GM21576 (cell line): Measurements from ENCODE around the gene GRB10.
"Not testable (repeated sequence)": the region's sequence is repeated elsewhere in the genome, so short reads cannot be mapped to it uniquely, and the experiment has no call there.

ENCODE experiments used
- ATAC-seq: cut with Tn5 transposase; IDR thresholded peaks from one replicate; pipeline ENCODE4 v1.9.1; 2021; ENCODE audit warnings: mild to moderate bottlenecking, moderate library complexity; ENCODE audit not compliant: unreplicated experiment

The GRB10 gene

DNA sequence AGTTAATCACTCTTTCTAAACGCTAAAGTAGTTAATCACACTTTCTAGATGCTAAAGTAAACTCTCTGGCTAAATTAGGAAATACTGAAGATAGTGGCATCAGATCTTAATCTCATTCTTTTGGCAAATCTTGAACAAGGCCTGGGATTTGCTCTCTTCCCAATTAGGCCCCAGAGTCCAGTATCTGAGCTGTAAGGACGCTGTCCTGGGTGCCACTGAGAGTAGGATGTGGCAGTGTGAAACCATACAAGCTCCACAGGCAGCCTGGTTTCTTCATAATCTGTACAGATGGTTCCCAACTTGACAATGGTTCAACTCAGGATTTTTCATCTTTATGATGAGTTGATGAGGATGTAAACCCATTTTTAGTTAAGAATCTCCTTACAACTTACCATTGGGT lies 36.9 kb downstream of the GRB10 start:
- ATAC-seq: no peak

DNA sequence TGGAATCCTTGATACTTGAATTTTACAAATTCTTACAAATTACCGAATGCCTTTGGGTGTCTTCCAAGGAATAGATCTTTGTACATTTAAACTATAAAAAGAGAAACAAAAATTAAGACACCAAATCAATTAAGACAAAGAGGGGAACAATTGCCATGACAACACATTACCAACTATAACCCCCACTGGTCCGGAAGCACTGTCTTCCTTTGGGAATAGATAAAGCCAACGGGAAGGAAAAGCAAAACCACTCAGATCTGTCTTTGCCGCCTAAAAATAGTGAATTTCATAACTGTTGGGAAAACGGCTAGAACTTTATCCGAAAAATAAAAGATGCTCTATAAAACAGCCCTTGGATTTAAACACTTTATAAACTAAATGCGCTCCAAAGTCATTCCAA lies 37.4 kb downstream of the GRB10 start:
- no peak for ATAC-seq

DNA sequence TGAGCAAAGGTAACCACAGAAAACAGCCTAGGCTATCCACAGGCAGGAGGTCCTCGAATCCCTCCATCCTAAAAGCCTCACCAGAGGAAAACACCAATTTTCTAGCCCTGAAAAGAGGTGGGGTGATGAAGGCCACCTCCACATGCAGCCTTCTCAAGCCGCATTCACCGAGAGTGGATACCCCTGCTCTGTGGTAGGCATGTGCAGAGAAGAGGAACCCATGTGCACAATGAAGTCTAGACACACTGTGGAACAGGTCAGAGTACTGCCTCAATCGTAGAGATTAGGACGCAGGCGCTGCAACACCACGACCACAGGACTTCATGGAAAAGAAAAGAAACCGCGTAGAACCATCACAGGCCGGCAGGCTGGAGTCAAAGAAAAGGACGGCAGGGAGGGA lies 38.8 kb downstream of the GRB10 start:
- ATAC-seq: no peak

DNA sequence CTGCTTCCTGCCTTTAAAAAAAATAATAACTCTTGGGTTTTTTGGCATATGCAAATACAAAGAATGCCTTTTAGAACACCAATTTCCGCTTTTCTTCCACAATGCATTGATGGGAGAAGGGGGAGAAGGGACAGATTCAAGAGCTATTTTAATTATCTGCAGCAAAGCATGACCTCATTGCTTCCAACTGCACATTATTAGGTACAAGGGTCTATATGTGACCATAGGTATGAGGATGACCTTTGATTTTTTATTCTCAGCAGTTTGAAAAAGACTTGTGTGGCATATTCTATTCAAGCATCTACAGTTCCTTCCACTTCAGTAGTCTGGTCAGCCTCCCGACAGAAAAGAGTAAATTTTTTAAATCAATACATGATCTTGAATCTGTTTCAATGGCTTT lies 39.7 kb downstream of the GRB10 start:
- no peak for ATAC-seq

DNA sequence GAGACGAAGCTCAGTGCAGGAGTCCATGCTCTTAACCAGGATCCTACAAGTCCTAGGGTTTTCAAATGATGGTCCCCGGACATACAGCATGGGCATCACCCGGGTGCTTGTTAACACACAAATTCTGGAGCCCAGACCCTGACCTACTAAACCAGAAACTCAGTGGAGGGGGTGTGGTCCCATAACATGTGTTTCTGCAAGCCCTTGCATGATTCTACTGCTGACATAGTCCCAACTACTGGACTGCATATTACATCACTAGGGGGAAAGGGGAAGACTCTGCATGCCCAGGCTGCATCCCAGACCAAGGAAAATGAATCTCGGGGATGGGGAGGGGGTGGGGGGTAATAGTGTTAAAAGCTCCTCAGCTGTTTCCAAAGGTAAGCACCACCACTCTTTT lies 40.3 kb downstream of the GRB10 start:
- no peak for ATAC-seq

DNA sequence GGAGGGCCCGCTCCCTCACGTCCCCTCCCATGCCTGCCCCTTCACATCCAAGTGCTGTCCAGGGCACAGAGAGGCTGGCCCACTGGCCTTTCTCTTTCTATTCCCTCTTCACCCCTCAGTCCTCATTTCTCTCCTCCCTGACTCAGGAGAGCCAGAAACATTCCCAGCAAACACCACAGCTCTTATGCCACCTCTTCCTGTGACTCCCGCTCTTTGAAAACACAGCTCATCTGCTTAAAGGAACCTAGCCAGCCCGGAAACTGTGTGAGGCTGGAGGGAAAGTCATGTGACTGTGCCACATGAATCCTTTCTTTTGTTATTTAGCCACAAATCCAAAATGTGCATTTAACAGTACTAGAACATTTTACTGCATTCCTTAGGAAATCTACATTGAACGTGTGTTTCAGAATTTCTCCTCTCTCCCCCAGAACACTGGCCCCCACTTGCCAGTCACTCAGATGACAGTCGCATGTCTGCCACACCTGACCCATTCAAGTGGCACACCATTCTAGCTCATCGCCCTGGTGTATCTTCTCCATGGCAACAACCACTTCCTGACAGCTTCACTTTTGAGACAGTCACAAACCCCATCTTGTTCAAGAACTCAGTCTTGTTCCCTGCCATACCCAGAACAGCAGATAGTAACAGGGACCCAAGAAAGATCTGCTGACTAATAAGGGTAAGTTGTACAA lies 42.8 kb downstream of the GRB10 start:
- peak; percentile 46 for ATAC-seq

DNA sequence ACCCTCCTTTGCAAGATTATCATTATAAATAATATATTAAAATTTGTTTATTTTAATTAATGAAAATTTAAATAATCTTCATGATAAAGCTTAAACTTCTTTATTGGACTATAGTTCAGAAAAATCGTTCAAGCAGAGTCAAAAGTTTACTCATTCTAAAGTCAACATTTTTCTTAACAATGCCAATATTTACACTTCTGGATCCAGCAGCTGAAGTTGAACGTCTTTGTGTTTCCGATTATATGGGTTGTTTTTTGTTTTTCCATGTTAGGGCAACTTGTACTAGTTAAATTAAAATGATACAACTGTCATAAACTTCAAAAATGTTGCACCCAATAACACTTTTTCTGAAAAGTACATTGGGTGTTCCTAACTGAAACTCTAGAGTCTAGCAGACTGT lies 43.8 kb downstream of the GRB10 start:
- ATAC-seq: no peak

DNA sequence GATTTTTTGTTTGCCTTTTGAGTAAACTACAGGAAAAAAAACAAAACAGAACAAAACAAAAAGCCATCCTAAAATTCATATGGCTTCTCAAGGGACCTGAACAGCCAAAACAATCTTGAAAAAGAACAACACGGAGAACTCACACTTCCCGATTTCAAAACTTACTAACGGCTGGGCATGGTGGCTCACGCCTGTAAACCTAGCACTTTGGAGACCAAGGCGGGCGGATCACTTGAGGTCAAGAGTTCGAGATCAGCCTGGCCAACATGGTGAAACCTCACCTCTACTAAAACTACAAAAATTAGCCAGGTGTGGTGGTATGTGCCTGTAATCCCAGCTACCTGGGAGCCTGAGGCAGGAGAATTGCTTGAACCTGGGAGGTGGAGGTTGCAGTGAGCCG lies 46.9 kb downstream of the GRB10 start:
- not testable (repeated sequence) for ATAC-seq

DNA sequence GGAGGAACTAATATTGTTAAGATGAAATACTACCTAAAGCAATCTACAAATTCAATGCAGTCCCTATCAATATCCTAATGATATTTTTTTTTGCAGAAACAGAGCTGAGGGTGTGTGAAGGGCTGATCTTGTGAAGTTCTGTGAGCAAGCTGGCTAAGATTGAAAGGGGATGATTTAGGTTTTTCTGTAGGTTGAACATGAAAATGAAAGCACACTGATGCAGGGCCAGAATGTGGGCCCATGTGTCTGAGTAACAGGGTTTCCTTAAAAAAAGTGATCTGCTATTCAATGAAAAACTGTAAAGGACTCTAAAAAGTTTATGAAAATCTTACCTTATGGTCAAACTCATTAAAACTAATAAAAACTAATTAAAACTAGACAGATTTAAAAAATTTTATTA lies 47.4 kb downstream of the GRB10 start:
- no peak for ATAC-seq

DNA sequence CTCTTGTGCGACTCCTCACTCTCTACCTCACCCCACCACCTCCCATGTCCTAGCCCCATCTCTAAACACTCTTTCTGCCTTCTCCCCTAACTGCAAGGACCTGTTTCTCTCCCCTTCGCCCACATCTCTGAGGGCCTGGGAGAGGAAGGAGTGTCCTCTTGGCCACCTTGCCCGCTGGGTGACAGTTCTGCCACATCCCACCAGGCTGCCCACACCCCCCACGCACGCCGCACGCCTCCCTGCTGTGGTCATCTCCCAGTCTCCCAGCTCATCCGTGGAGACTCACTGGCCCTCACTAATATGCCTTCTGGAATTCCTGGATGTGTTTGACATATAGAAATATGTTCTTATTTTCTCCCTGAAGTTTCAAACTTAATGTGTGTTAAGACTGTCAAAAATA lies 48.5 kb downstream of the GRB10 start:
- no peak for ATAC-seq

DNA sequence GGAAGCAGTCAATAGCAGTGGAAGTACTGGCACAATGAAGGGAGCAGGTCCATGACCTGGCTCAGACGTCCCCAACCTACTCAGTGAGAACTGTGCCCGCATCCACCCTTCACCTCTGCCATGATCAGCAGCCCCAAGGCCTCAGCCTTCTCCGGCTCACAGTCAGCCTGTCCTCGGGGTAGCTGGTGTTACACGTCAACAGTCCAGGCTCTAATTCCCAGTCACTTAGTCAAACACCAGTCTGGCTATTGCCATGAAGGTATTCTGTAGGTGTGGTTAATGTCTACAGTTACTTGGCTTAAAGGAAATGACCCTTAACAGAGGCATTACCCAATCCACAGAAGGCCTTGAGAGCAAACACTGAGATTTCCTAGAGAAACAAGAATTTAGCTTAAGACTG lies 49.1 kb downstream of the GRB10 start:
- ATAC-seq: no peak

DNA sequence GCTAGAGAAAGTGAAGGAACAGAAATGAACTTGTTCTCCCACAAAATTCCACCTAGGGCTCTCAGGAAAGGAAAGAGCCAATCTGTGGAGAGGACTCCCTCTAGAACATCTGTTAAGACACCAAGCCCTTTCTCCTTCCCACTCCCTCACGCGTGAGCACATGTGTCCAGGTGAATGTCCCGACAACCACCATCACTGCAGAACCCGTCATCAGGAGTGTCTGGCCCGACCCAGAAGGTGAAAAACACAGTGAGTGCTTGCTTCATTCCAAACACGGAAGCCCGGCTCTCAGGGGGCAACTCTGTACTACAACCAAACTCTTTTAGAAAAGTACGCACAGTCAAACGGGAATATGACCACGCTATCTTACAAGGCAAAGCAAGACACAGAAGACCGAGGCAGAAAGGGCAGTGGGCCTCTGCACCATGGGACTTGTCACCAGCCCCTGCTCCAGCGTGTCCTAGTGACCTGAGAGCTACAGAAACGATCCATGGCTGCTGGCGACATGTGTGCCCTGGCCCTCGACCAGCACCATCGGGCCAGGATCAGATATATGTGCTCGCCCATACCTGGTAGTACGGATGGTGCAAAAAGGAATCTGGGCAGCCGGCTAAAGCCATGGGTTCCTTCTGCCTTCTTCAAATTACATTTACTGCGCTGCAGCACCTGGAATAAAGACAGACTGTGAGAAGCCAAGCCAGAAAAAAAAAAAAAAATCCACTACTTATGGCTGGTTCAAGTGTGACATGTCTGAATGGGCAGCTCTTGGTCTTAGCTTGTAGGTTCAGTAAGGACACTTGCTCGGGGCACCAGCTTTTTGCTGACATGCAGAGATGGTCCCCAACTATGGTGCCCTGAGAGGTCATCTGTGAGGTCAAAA lies 50.8 kb downstream of the GRB10 start:
- no peak for ATAC-seq

DNA sequence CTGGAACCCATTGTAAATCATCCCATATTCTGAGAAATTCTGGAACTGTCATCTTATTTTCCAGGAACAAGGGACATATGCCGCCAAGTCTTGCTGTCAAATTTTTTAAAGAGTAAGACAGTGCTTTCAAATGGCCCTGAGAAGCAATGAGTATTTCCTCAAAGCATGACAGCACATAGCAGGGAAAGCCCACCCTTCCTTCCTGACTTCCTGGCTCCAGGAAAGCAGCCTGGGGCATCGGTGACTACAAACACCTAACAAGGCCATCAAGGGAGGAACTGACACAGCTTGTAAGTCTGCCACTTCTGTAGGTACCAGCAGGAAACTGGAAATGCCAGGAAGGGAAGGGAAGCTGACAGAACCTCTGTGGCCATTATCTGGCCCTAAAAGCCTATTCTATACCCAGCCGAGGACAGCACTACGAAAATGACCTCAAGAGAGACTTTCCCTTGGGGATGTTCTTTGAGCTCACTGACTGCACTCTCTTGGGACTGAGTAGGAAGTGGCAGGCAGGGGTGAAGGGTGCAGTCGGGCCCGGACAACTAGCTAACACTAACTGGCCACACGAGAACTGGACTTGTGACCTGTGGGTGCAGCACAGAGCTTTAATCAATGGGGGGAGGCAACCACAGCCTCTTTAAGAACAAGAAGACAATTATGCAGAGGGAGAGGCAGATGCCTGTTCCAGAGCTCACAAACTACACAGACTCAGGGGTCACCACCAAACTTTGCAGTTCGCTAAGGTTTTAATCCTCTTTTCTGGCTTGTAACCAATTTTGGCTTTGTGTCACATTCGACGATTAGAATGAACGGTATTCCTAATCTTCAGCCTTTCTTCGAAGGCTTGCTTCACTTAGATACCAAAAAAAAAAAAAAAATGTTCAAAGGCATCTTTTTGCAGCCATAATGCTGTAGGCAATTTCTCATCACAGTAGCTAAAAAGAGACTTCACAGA lies 52.0 kb downstream of the GRB10 start:
- ATAC-seq: no peak

DNA sequence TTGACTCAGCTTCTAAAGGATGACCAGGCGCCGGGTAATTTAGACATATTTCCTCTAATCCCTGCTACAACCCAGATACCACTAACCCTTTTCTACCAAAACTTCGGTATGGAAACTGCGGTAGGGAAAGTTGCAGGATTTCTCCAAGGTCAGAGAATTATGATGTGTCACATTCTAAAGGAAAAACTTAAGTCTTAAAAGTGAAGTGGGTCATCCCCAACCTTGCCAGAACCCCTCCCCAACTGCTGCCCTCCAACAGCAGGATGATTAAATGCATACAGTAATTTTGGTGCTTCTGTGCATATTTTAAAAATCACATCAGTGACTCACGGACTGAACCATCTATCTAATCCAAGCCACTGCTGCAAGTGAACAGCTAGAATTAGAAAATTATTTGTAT lies 52.7 kb downstream of the GRB10 start:
- no peak for ATAC-seq

DNA sequence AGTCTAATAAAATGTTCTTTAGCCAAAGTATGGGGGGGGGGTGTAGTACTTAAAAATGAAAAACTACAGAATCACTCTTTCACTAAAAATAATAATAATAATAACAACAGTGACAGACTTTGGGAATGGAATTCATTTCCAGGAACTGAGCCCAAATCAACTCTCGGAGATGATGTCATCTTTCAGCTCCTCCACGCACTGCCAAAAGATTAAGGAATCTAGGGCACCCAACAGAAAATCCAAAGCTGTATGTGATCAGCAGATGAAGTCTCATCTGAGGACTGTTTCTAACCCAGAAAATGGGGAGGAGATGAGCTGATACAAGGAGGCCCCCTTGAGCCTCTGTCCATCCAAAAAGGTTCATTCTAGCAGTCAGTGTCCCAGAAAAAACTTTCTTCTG lies 54.5 kb downstream of the GRB10 start:
- ATAC-seq: no peak

DNA sequence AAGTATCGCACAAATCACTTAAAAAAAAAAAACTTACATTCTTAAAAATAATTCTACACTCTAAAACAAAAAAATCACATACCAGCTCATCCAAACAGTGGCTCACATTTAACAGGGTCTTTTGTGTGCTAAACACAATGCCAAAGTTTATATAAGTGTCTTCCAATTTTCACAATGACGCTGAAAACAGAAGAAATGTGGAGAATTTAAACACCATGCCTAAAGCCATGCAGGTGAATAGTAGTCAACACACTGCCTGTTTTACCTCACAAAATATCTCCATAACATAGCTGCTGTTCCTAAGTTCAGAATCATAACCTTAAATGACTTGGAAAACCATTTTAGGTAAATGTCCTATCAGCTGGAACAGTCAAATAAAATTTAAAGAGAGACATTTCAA lies 55.0 kb downstream of the GRB10 start:
- ATAC-seq: no peak

DNA sequence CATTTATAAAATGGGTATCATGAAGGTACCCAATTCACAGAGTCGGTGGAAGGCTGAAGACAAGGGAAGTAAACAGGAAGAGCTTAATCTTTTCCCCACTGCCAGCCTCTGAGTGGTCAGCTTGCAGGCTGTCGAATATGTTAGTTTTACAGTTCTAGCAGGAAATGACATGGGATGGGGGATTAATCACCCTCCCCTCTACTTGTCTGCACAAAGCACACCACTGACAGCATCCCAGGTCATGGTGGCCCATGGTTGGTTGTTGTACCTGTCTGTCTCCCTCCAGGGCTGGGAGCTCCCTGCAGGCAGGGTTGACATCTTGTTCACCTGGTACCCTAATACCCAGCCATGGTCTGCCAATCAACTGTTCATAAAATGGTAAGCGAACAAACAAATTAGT lies 55.6 kb downstream of the GRB10 start:
- ATAC-seq: no peak

DNA sequence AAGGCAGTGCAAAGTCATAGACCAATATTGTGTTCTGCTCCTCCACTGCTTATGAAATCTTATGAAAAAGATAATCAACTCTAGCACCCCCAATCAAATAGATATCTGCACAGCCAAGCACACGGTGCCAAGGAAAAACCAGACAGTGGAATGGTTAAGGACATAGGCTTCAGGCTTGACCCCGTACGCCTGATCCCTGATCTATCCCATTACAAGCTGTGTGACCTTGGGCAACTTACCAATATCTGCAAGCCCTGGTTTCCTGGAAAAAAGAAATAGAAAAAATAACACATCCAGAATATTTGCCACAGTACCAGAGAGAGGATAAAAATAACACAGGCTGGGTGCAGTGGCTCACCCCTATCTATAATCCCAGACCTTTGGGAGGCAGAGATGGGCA lies 56.9 kb downstream of the GRB10 start:
- ATAC-seq: no peak

DNA sequence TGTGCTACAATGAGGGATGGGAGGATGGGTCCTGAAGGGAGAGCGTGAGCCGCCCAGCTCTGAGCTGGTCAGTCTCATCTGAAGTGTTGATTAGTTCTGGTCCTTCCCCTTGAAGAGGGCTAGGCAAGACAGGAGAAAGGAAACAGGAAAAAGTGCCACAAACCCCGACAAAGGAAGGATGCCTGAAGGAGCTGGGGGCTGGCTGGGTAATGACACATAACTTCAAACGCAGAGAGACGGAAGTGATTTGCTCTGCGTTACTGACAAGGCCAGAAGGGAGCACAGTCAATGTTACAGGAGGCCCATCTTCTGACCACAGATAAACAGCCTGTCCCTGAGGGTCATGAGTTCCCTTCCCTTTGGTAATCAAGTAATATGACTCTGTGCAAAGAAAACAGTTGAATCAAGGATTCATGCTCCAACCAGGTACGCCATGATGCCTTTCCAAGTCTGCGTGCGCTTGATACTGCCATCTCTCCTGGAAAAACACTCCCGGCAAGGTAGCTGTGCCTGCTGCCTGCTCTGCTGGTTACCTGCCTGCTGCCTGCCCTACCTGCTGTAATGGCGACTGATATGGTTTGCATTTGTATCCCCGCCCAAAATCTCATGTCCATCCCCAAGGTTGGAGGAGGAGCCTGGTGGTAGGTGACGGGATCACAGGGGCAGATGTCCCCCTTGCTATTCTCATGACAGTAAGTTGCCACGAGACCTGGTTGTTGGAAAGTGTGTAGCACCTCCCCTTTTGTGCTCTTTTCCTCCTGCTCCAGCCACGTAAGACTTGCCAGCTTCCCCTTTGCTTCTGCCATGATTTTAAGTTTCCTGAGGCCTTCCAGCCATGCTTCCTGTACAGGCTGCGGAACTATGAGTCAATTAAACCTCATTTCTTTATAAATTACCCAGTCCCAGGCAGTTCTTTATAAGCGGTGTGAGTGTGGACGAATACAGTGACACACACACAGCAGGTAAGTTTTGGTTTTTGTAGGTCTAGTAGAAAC lies 57.9 kb downstream of the GRB10 start:
- no peak for ATAC-seq

DNA sequence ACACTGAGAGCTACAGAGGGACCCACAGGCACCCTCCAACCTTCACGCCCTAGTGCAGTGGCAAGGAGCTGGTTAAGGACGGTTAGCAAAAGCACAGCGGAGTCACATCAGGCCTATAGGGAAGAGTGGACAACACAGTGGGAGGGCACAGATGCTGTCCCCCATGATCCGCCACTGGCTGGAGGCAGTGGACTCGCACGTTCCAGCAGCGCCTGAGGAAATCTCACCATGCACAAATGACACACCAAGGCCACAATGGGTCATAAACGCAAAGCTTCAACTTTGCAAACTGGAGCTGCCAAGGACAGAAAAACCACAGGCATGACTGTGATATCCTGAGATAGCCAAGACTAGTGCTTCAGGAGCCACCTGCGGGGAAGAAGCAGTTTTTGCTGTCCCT lies 58.8 kb downstream of the GRB10 start:
- ATAC-seq: no peak
